Stimulated activated naive B cell treated with anti-CD40 and anti-IgM and Interleukin-4, amounts not matched to agents 10 μg/mL and 1 μg/mL and 100 μg/mL, for 72 hours (primary cell): ENCODE measurements around the gene CALML3.
A peak's percentile ranks its signal among the peaks of the same experiment; 100 is the strongest.

Experiments used
- ATAC-seq, 2 donors: fragments of 150-1000 bp; cut with Tn5 transposase; replicated peaks; 2 replicates each; pipeline ENCODE4 v1.10.0; 2021; ENCODE audit warnings: moderate library complexity in 1 of 2
- DNase-seq: peaks from one replicate; pipeline ENCODE4 v3.0.0; 2021
- H3K27ac Mint-ChIP-seq: one replicate; pipeline ENCODE4 v1.8.0; 2022; ENCODE audit warnings: mild to moderate bottlenecking, mixed read lengths
- H3K27me3 Mint-ChIP-seq, 2 donors: one replicate each; pipeline ENCODE4 v1.8.0; 2022; ENCODE audit warnings: mixed read lengths in 2 of 2
- H3K36me3 Mint-ChIP-seq, 2 donors: one replicate each; pipeline ENCODE4 v1.8.0; 2022; ENCODE audit warnings: mixed read lengths in 2 of 2, mild to moderate bottlenecking in 1 of 2
- H3K4me1 Mint-ChIP-seq, 2 donors: one replicate each; pipeline ENCODE4 v1.8.0; 2022; ENCODE audit warnings: mixed read lengths in 2 of 2, mild to moderate bottlenecking in 1 of 2
- H3K4me3 Mint-ChIP-seq, 2 donors: one replicate each; pipeline ENCODE4 v1.8.0; 2022; ENCODE audit warnings: mild to moderate bottlenecking in 2 of 2, mixed read lengths in 2 of 2, moderate library complexity in 1 of 2
- H3K9me3 Mint-ChIP-seq, 2 donors: one replicate each; pipeline ENCODE4 v1.8.0; 2022; ENCODE audit warnings: mixed read lengths in 2 of 2, mild to moderate bottlenecking in 1 of 2

CALML3 gene

GRCh38 chr10:5533098-5533731 lies 8.5 kb downstream of the CALML3 start:
- Mint-ChIP-seq H3K27ac (peak overlapping the region; percentile 52), H3K36me3 (no peaks in the 10 kb centered on the region), H3K4me1 (no peaks in the 10 kb centered on the region), H3K27me3 (no peaks in the 10 kb centered on the region), H3K4me3 (no peak overlapping the region), H3K9me3 (no peaks in the 10 kb centered on the region)
- no peak for ATAC-seq
- no peak for DNase-seq

GRCh38 chr10:5534051-5534821 lies 9.5 kb downstream of the CALML3 start:
- H3K4me1 Mint-ChIP-seq: peaks cover 3 to 5% of the 10 kb centered on the region in 2 donors
- H3K27me3 Mint-ChIP-seq: peaks cover 0 to 6% of the 10 kb centered on the region in 2 donors
- no peaks in the 10 kb centered on the region for H3K9me3 Mint-ChIP-seq
- ATAC-seq (no peak), DNase-seq (no peak)
- H3K27ac Mint-ChIP-seq: no peak overlapping the region
- no peaks in the 10 kb centered on the region for H3K36me3 Mint-ChIP-seq
- no peak overlapping the region for H3K4me3 Mint-ChIP-seq

- Mint-ChIP-seq H3K9me3 (no peaks in the 10 kb centered on the region), H3K36me3 (no peaks in the 10 kb centered on the region), H3K4me1 (peaks cover 6 to 12% of the 10 kb centered on the region in 2 donors), H3K27ac (no peak overlapping the region), H3K4me3 (no peak overlapping the region), H3K27me3 (peaks cover 0 to 6% of the 10 kb centered on the region in 2 donors)
- DNase-seq (no peak), ATAC-seq (no peak)
Observed at GRCh38 chr10:5534880-5535856, 10.4 kb downstream of the CALML3 start.

- peaks cover 0 to 3% of the 10 kb centered on the region in 2 donors for H3K9me3 Mint-ChIP-seq
- ATAC-seq: no peak
- H3K36me3 Mint-ChIP-seq: no peaks in the 10 kb centered on the region
- peaks cover 0 to 6% of the 10 kb centered on the region in 2 donors for H3K27me3 Mint-ChIP-seq
- H3K4me1 Mint-ChIP-seq: peaks cover 6 to 12% of the 10 kb centered on the region in 2 donors
- H3K27ac Mint-ChIP-seq: no peak overlapping the region
- DNase-seq: no peak
- H3K4me3 Mint-ChIP-seq: no peak overlapping the region
Observed at GRCh38 chr10:5536486-5537081, 11.8 kb downstream of the CALML3 start.

GRCh38 chr10:5537684-5538083 lies 12.9 kb downstream of the CALML3 start:
- ATAC-seq (no peak), DNase-seq (no peak)
- Mint-ChIP-seq H3K27me3 (peaks cover 0 to 6% of the 10 kb centered on the region in 2 donors), H3K4me3 (no peak overlapping the region), H3K36me3 (no peaks in the 10 kb centered on the region), H3K27ac (no peak overlapping the region), H3K9me3 (peaks cover 5 to 8% of the 10 kb centered on the region in 2 donors), H3K4me1 (peaks cover 6 to 12% of the 10 kb centered on the region in 2 donors)

- ATAC-seq: no peak
- no peak for DNase-seq
- Mint-ChIP-seq H3K4me3 (no peak overlapping the region), H3K36me3 (no peaks in the 10 kb centered on the region), H3K9me3 (peaks cover 5 to 8% of the 10 kb centered on the region in 2 donors), H3K4me1 (peaks cover 6 to 12% of the 10 kb centered on the region in 2 donors), H3K27me3 (peaks cover 0 to 6% of the 10 kb centered on the region in 2 donors), H3K27ac (no peak overlapping the region)
Observed at GRCh38 chr10:5538446-5538845, 13.7 kb downstream of the CALML3 start.

- DNase-seq (peak; percentile 11), ATAC-seq (peak; percentile 85 to 91)
- Mint-ChIP-seq H3K27me3 (peaks cover 0 to 6% of the 10 kb centered on the region in 2 donors), H3K27ac (no peak overlapping the region), H3K36me3 (no peaks in the 10 kb centered on the region), H3K9me3 (peaks cover 7 to 8% of the 10 kb centered on the region in 2 donors), H3K4me3 (no peak overlapping the region), H3K4me1 (peaks cover 6 to 12% of the 10 kb centered on the region in 2 donors)
Observed at GRCh38 chr10:5538892-5539651, 14.3 kb downstream of the CALML3 start.

- no peak overlapping the region for H3K27ac Mint-ChIP-seq
- peaks cover 6 to 12% of the 10 kb centered on the region in 2 donors for H3K4me1 Mint-ChIP-seq
- H3K27me3 Mint-ChIP-seq: peaks cover 0 to 6% of the 10 kb centered on the region in 2 donors
- no peaks in the 10 kb centered on the region for H3K36me3 Mint-ChIP-seq
- DNase-seq (no peak), ATAC-seq (no peak)
- peaks cover 8 to 9% of the 10 kb centered on the region in 2 donors for H3K9me3 Mint-ChIP-seq
- no peak overlapping the region for H3K4me3 Mint-ChIP-seq
Observed at GRCh38 chr10:5540080-5540479, 15.3 kb downstream of the CALML3 start.

GRCh38 chr10:5540891-5541290 lies 16.1 kb downstream of the CALML3 start:
- Mint-ChIP-seq H3K36me3 (no peaks in the 10 kb centered on the region), H3K9me3 (peaks cover 8 to 9% of the 10 kb centered on the region in 2 donors), H3K27me3 (peaks cover 0 to 6% of the 10 kb centered on the region in 2 donors), H3K4me1 (peaks cover 6 to 12% of the 10 kb centered on the region in 2 donors), H3K4me3 (no peak overlapping the region), H3K27ac (no peak overlapping the region)
- ATAC-seq (no peak), DNase-seq (no peak)

- H3K36me3 Mint-ChIP-seq: no peaks in the 10 kb centered on the region
- ATAC-seq (no peak), DNase-seq (no peak)
- peaks cover 8 to 9% of the 10 kb centered on the region in 2 donors for H3K9me3 Mint-ChIP-seq
- no peak overlapping the region for H3K27ac Mint-ChIP-seq
- H3K4me3 Mint-ChIP-seq: no peak overlapping the region
- peaks cover 6 to 12% of the 10 kb centered on the region in 2 donors for H3K4me1 Mint-ChIP-seq
- H3K27me3 Mint-ChIP-seq: peaks cover 4 to 6% of the 10 kb centered on the region in 2 donors
Observed at GRCh38 chr10:5542100-5542499, 17.3 kb downstream of the CALML3 start.

GRCh38 chr10:5543623-5544022 lies 18.9 kb downstream of the CALML3 start:
- Mint-ChIP-seq H3K27ac (no peak overlapping the region), H3K36me3 (no peaks in the 10 kb centered on the region), H3K9me3 (peaks cover 8 to 9% of the 10 kb centered on the region in 2 donors), H3K4me1 (peaks cover 6 to 12% of the 10 kb centered on the region in 2 donors), H3K4me3 (no peak overlapping the region), H3K27me3 (peaks cover 4 to 5% of the 10 kb centered on the region in 2 donors)
- ATAC-seq: no peak
- DNase-seq: no peak

GRCh38 chr10:5544216-5544805 lies 19.6 kb downstream of the CALML3 start:
- Mint-ChIP-seq H3K4me3 (no peak overlapping the region), H3K4me1 (peaks cover 3 to 7% of the 10 kb centered on the region in 2 donors), H3K9me3 (peaks cover 8 to 9% of the 10 kb centered on the region in 2 donors), H3K36me3 (no peaks in the 10 kb centered on the region), H3K27me3 (peaks cover 0 to 4% of the 10 kb centered on the region in 2 donors), H3K27ac (no peak overlapping the region)
- no peak for ATAC-seq
- no peak for DNase-seq

- H3K27ac Mint-ChIP-seq: no peak overlapping the region
- H3K9me3 Mint-ChIP-seq: peaks cover 8 to 9% of the 10 kb centered on the region in 2 donors
- peaks cover 0 to 4% of the 10 kb centered on the region in 2 donors for H3K27me3 Mint-ChIP-seq
- no peaks in the 10 kb centered on the region for H3K36me3 Mint-ChIP-seq
- no peaks in the 10 kb centered on the region for H3K4me1 Mint-ChIP-seq
- DNase-seq (no peak), ATAC-seq (no peak)
- H3K4me3 Mint-ChIP-seq: no peak overlapping the region
Observed at GRCh38 chr10:5545011-5545410, 20.2 kb downstream of the CALML3 start.
